H9 (cell line): ENCODE data around the gene TSC22D3. TPM values are rescaled to one million over a fixed set of nuclear protein-coding genes. Genes with fewer than 3 reads are reported as not detected.

Source experiments
- DNase-seq: peaks from one replicate; pipeline ENCODE4 v3.0.0-alpha.2; 2017
- H2AFZ ChIP-seq: one replicate; pipeline ENCODE4 v1.6.1; 2013; ENCODE audit warnings: mild to moderate bottlenecking, low read length, control low read depth, moderate library complexity
- H2AK5ac ChIP-seq: 2 replicates; pipeline ENCODE4 v1.6.1; 2013; ENCODE audit warnings: low read length, control low read depth, mixed read lengths; ENCODE audit not compliant: insufficient read length
- H2BK120ac ChIP-seq: one replicate; pipeline ENCODE4 v1.6.1; 2013; ENCODE audit warnings: low read depth, mild to moderate bottlenecking, low read length, control low read depth, inconsistent platforms; ENCODE audit not compliant: poor library complexity, severe bottlenecking
- H2BK12ac ChIP-seq: 2 replicates; pipeline ENCODE4 v1.6.1; 2013; ENCODE audit warnings: low read length, control low read depth, mixed read lengths, low read depth; ENCODE audit not compliant: insufficient read length
- H2BK15ac ChIP-seq: 2 replicates; pipeline ENCODE4 v1.6.1; 2013; ENCODE audit warnings: low read depth, low read length, control low read depth
- H2BK20ac ChIP-seq: one replicate; pipeline ENCODE4 v1.6.1; 2013; ENCODE audit warnings: low read depth, mild to moderate bottlenecking, low read length, control low read depth, inconsistent platforms; ENCODE audit not compliant: poor library complexity, severe bottlenecking
- H2BK5ac ChIP-seq: 2 replicates; pipeline ENCODE4 v1.6.1; 2013; ENCODE audit warnings: low read length, control low read depth, mixed read lengths; ENCODE audit not compliant: insufficient read length
- H3K14ac ChIP-seq: 2 replicates; pipeline ENCODE4 v1.6.1; 2013; ENCODE audit warnings: low read length, control low read depth; ENCODE audit not compliant: insufficient read depth
- H3K18ac ChIP-seq: 2 replicates; pipeline ENCODE4 v1.6.1; 2013; ENCODE audit warnings: low read depth, mild to moderate bottlenecking, mixed read lengths, low read length, control low read depth; ENCODE audit not compliant: insufficient read length
- H3K23ac ChIP-seq: 2 replicates; pipeline ENCODE4 v1.6.1; 2013; ENCODE audit warnings: low read length, control low read depth, mixed read lengths, low read depth; ENCODE audit not compliant: insufficient read length
- H3K23me2 ChIP-seq: 2 replicates; pipeline ENCODE4 v1.6.1; 2013; ENCODE audit warnings: low read depth, mild to moderate bottlenecking, mixed read lengths, low read length, control low read depth; ENCODE audit not compliant: insufficient read length, poor library complexity, severe bottlenecking
- H3K27ac ChIP-seq: 2 replicates; pipeline ENCODE4 v1.5.1; 2013; ENCODE audit warnings: low read length, control low read depth, mixed read lengths, low read depth; ENCODE audit not compliant: insufficient read length
- H3K27me3 ChIP-seq: 2 replicates; pipeline ENCODE4 v1.6.1; 2013; ENCODE audit warnings: low read length, control low read depth, inconsistent platforms; ENCODE audit not compliant: insufficient read depth
- H3K4ac ChIP-seq: 2 replicates; pipeline ENCODE4 v1.6.1; 2013; ENCODE audit warnings: low read depth, mild to moderate bottlenecking, control low read depth, inconsistent platforms, low read length, moderate library complexity
- H3K4me1 ChIP-seq: 2 replicates; pipeline ENCODE4 v1.6.1; 2013; ENCODE audit warnings: low read length, control low read depth, inconsistent platforms; ENCODE audit not compliant: insufficient read depth
- H3K4me2 ChIP-seq: 2 replicates; pipeline ENCODE4 v1.6.1; 2013; ENCODE audit warnings: low read length, control low read depth, mixed read lengths; ENCODE audit not compliant: insufficient read length, insufficient read depth
- H3K56ac ChIP-seq: 2 replicates; pipeline ENCODE4 v1.6.1; 2013; ENCODE audit warnings: low read depth, mild to moderate bottlenecking, mixed read lengths, low read length, control low read depth; ENCODE audit not compliant: insufficient read length
- H3K79me1 ChIP-seq: 2 replicates; pipeline ENCODE4 v1.6.1; 2013; ENCODE audit warnings: low read depth, mild to moderate bottlenecking, moderate library complexity, low read length, control low read depth, inconsistent platforms; ENCODE audit not compliant: insufficient read depth, poor library complexity, severe bottlenecking
- H3K79me2 ChIP-seq: 2 replicates; pipeline ENCODE4 v1.6.1; 2013; ENCODE audit warnings: low read length, control low read depth, inconsistent platforms; ENCODE audit not compliant: insufficient read depth
- H3K9ac ChIP-seq: 2 replicates; pipeline ENCODE4 v1.6.1; 2013; ENCODE audit warnings: low read length, control low read depth, mixed read lengths; ENCODE audit not compliant: insufficient read length; ENCODE audit errors: extremely low read depth
- H3K9me3 ChIP-seq: one replicate; pipeline ENCODE4 v1.6.1; 2013; ENCODE audit warnings: low read depth, low read length, inconsistent platforms; ENCODE audit not compliant: control insufficient read depth
- H3T11ph ChIP-seq: one replicate; pipeline ENCODE4 v1.6.1; 2013; ENCODE audit warnings: mild to moderate bottlenecking, low read length, control low read depth, inconsistent platforms
- H4K20me1 ChIP-seq: one replicate; pipeline ENCODE4 v1.6.1; 2013; ENCODE audit not compliant: control insufficient read depth, insufficient read length, insufficient read depth
- H4K5ac ChIP-seq: 2 replicates; pipeline ENCODE4 v1.6.1; 2013; ENCODE audit warnings: low read depth, mild to moderate bottlenecking, mixed read lengths, low read length, control low read depth; ENCODE audit not compliant: insufficient read length
- H4K8ac ChIP-seq: replicated peaks from 2 replicates; pipeline ENCODE4 v1.6.1; 2013; ENCODE audit warnings: low read length, control low read depth, mixed read lengths, low read depth; ENCODE audit not compliant: insufficient read length
- H4K91ac ChIP-seq: 2 replicates; pipeline ENCODE4 v1.6.1; 2013; ENCODE audit warnings: low read depth, mild to moderate bottlenecking, moderate library complexity, mixed read lengths, low read length, control low read depth; ENCODE audit not compliant: insufficient read length
- H3K27ac Mint-ChIP-seq, 3 experiments: 2 replicates in 2 of 3; 3 replicates in 1 of 3; pipeline ENCODE4 v1.8.0; 2020 to 2021; ENCODE audit warnings: mixed read lengths in 3 of 3, mild to moderate bottlenecking in 1 of 3, moderate library complexity in 1 of 3
- H3K27me3 Mint-ChIP-seq: 2 replicates; pipeline ENCODE4 v1.8.0; 2021; ENCODE audit warnings: low read depth, mild to moderate bottlenecking, moderate library complexity, mixed read lengths
- H3K36me3 Mint-ChIP-seq, 3 experiments: 2 replicates in 2 of 3; 3 replicates in 1 of 3; pipeline ENCODE4 v1.8.0; 2020 to 2021; ENCODE audit warnings: low read depth in 3 of 3, mixed read lengths in 3 of 3; ENCODE audit not compliant: insufficient read depth in 1 of 3
- H3K4me1 Mint-ChIP-seq, 2 experiments: 2 replicates each; pipeline ENCODE4 v1.8.0; 2020; ENCODE audit warnings: mixed read lengths in 2 of 2
- H3K4me3 Mint-ChIP-seq, 2 experiments: 2 replicates in 1 of 2; 3 replicates in 1 of 2; pipeline ENCODE4 v1.8.0; 2020 to 2021; ENCODE audit warnings: mild to moderate bottlenecking in 2 of 2, mixed read lengths in 2 of 2, moderate library complexity in 1 of 2
- H3K9me3 Mint-ChIP-seq, 2 experiments: 2 replicates in 1 of 2; 3 replicates in 1 of 2; pipeline ENCODE4 v1.8.0; 2020; ENCODE audit warnings: mild to moderate bottlenecking in 2 of 2, mixed read lengths in 2 of 2, moderate library complexity in 1 of 2
- WGBS: extraction: QIAGEN DNeasy Blood & Tissue Kit; methylation state at CpG from one replicate; pipeline ENCODE4 v1.1.7; 2013; ENCODE audit warnings: missing lambda C conversion rate, low lambda C conversion rate, mixed read lengths; ENCODE audit not compliant: insufficient read length; ENCODE audit errors: extremely low coverage; 5-methylcytosine and 5-hydroxymethylcytosine counted together
- total RNA-seq: library from RNA; stranded (reverse); gene quantifications from 2 replicates; pipeline ENCODE4 v1.2.1, GENCODE V29; 2021
- TF ChIP-seq, protein P1 (sequence below): fragments of 200-600 bp; sonication (generic); conservative IDR thresholded peaks from 3 replicates; pipeline ENCODE4 v1.8.0; 2021; ENCODE audit warnings: antibody characterized with exemption, mild to moderate bottlenecking

TSC22D3 gene
- total RNA-seq, 1 experiment from 2014 or later: 10.5 TPM

DNA sequence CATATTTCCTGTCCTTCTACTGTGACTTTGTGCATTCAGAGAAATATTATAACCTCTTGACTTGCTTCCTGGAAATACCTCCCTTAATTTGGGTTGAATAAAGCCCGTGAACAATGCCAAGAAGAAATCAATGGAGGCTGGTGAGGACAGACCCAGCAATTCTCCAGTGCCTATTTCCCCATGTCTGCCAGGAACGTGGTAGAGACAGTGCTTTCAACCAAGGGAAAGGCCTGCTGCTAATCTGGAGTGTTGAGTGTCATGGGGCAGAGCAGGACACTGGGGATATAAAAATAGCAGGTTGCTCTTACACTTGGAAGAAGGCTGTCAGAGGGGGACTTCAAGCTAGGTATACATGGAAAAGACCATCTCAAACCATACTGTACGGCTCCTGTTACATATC lies 19.9 kb downstream of the TSC22D3 start:
- no peak overlapping the region for H2AFZ ChIP-seq
- no peak overlapping the region for H2BK120ac ChIP-seq
- Mint-ChIP-seq H3K27ac (no peak overlapping the region), H3K36me3 (no peaks in the 10 kb centered on the region; a peak in 1 of 7 replicates), H3K27me3 (peaks cover 7% of the 10 kb centered on the region), H3K9me3 (peaks cover 0 to 38% of the 10 kb centered on the region in 2 experiments; a peak in 2 of 5 replicates), H3K4me1 (peaks cover 9 to 12% of the 10 kb centered on the region in 2 experiments), H3K4me3 (no peak overlapping the region)
- no peaks in the 10 kb centered on the region; the same call in 1 of the 2 replicates for H3K27me3 ChIP-seq
- no peak overlapping the region for H3K23ac ChIP-seq
- H3K9me3 ChIP-seq: no peaks in the 10 kb centered on the region
- no peak overlapping the region for H3K14ac ChIP-seq
- H4K91ac ChIP-seq: no peak overlapping the region
- H3K23me2 ChIP-seq: no peaks in the 10 kb centered on the region
- H3K79me1 ChIP-seq: no peaks in the 10 kb centered on the region
- no peak overlapping the region for H4K5ac ChIP-seq
- H2AK5ac ChIP-seq: no peak overlapping the region
- no peak overlapping the region for H2BK20ac ChIP-seq
- DNase-seq: no peak
- no peak overlapping the region for H3K27ac ChIP-seq
- H3K9ac ChIP-seq: no peak overlapping the region
- no peaks in the 10 kb centered on the region for H4K20me1 ChIP-seq
- H3K56ac ChIP-seq: no peak overlapping the region
- H3K4me2 ChIP-seq: no peak overlapping the region
- H3K18ac ChIP-seq: no peak overlapping the region
- H3T11ph ChIP-seq: no peak overlapping the region
- WGBS: no CpG with 5 or more reads among the region's 3 CpGs
- TF ChIP-seq, protein P1, sequence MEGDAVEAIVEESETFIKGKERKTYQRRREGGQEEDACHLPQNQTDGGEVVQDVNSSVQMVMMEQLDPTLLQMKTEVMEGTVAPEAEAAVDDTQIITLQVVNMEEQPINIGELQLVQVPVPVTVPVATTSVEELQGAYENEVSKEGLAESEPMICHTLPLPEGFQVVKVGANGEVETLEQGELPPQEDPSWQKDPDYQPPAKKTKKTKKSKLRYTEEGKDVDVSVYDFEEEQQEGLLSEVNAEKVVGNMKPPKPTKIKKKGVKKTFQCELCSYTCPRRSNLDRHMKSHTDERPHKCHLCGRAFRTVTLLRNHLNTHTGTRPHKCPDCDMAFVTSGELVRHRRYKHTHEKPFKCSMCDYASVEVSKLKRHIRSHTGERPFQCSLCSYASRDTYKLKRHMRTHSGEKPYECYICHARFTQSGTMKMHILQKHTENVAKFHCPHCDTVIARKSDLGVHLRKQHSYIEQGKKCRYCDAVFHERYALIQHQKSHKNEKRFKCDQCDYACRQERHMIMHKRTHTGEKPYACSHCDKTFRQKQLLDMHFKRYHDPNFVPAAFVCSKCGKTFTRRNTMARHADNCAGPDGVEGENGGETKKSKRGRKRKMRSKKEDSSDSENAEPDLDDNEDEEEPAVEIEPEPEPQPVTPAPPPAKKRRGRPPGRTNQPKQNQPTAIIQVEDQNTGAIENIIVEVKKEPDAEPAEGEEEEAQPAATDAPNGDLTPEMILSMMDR: no peak
- H4K8ac ChIP-seq: no peak overlapping the region
- peaks cover 3% of the 10 kb centered on the region; the same call in 1 of the 2 replicates for H3K4me1 ChIP-seq
- no peaks in the 10 kb centered on the region for H3K79me2 ChIP-seq
- H2BK5ac ChIP-seq: no peak overlapping the region
- H3K4ac ChIP-seq: no peak overlapping the region
- no peak overlapping the region for H2BK15ac ChIP-seq
- H2BK12ac ChIP-seq: no peak overlapping the region
